ENCODE results near the gene ALKBH3. TPM values are rescaled to one million over a fixed set of nuclear protein-coding genes. Genes with fewer than 3 reads are reported as not detected.

Gene ALKBH3
- total RNA-seq, 1 donor from 2014 or later = 40.5 TPM

GRCh38 chr11:43923406-43924111, 42.9 kb downstream of the ALKBH3 start:
- Mint-ChIP-seq H3K4me1 (no peaks in the 10 kb centered on the region), H3K4me3 (no peak overlapping the region), H3K27me3 (no peaks in the 10 kb centered on the region), H3K27ac (no peak overlapping the region), H3K9me3 (no peaks in the 10 kb centered on the region), H3K36me3 (ENCODE audit: low read depth) (peaks cover 37% of the 10 kb centered on the region)
- ChIA-PET POLR2A (no interaction called here), CTCF (no interaction called here)
- intact Hi-C loops (cut with micrococcal nuclease) = no loop called here
- TF ChIP-seq CTCF (IDR thresholded peaks at IDR 0.05) = no peak
- no peak for ATAC-seq (ENCODE audit: low read depth)
- no peak for DNase-seq

DNA sequence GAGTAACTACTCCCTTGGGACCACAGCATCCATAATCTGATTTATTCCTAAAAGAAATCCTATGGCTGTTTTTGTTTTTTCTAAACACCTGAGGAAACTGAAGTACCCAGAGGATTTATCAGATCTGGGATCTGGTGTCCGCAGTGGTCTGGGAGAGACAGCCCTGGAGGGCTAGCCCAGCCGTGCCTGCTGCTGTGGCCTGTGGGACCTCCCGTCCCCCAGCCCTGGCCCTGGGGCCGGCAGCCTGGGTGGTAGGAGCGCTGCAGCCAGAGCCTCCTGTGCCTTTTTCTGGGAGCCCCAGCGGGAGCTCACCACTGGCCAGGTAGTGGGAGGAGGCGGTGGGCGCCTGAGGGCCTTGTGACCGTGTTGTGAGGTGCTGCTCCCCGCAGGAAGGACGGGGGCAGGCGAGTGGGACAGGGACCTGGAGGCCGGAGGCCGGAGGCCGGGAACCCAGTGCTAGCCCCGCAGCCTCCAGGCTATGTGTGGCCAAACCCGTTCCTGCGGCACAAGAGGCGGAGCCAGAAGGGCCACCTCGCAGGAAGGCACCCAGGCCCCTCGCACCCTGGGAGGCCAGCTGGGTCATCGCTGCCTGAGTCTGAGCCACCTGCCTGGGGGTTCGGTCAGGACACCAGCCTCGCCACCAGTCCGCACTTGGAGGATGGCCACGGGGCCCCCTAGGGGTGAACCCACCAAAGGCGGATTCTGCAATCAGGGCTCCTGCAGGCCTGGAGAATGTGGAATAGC, 43.7 kb downstream of the ALKBH3 start:
- no peak overlapping the region for H3K4me3 Mint-ChIP-seq
- no peaks in the 10 kb centered on the region for H3K27me3 Mint-ChIP-seq
- ChIA-PET CTCF (no interaction called here), POLR2A (no interaction called here)
- ATAC-seq (ENCODE audit: low read depth) (no peak), DNase-seq (no peak)
- H3K9me3 Mint-ChIP-seq = no peaks in the 10 kb centered on the region
- intact Hi-C loops (cut with micrococcal nuclease) = no loop called here
- H3K36me3 Mint-ChIP-seq (ENCODE audit: low read depth) = peaks cover 32% of the 10 kb centered on the region
- no peaks in the 10 kb centered on the region for H3K4me1 Mint-ChIP-seq
- no peak for TF ChIP-seq CTCF (IDR thresholded peaks at IDR 0.05)
- H3K27ac Mint-ChIP-seq = no peak overlapping the region

DNA sequence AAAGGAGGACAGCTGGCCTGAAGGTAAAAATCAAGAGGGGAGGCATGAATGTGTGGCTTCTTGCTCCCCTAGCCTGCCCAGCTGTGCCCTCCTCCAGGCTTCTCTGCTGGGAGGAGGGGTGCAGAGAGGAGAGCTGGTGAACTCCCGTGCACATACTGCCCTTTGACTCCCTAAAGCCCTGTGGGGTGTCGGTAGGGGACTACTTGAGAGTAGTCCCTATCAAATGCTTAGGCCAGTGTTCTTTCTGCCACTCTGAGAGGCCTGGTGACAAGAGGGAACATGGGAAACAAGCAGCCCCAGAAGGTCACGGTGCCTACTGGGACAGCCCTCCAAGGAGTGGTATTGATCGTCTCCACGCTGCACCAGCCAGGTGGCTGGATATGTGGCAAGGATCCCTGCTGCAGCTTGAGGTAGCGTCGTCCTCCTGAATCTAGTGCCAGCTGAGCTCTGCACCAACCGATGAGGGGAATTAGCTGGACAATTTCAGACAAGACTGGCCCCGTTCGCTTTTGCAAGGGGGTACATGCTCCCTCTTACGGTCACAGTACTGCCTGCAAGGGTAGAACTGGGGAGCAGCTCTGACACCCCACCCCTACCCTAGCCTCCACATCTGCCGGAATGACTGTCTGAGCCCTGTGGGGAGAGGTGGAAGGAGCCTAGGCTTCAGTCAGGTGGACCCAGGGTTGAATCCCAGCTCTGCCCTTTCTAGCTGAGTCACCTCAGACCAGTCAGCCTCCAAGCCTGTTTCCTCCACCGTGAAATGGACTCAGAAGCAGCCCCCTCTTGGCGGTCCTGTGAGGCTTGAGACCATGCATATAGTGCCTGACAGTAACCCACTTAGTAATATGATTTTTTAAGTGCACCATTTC, 44.7 kb downstream of the ALKBH3 start:
- ChIA-PET CTCF (no interaction called here), POLR2A (no interaction called here)
- H3K27ac Mint-ChIP-seq = no peak overlapping the region
- H3K27me3 Mint-ChIP-seq = no peaks in the 10 kb centered on the region
- peaks cover 22% of the 10 kb centered on the region for H3K36me3 Mint-ChIP-seq (ENCODE audit: low read depth)
- no peak overlapping the region for H3K4me3 Mint-ChIP-seq
- TF ChIP-seq CTCF (IDR thresholded peaks at IDR 0.05) = no peak
- H3K4me1 Mint-ChIP-seq = no peaks in the 10 kb centered on the region
- DNase-seq = no peak
- no peak for ATAC-seq (ENCODE audit: low read depth)
- intact Hi-C loops (cut with micrococcal nuclease) = no loop called here
- H3K9me3 Mint-ChIP-seq = no peaks in the 10 kb centered on the region

DNA sequence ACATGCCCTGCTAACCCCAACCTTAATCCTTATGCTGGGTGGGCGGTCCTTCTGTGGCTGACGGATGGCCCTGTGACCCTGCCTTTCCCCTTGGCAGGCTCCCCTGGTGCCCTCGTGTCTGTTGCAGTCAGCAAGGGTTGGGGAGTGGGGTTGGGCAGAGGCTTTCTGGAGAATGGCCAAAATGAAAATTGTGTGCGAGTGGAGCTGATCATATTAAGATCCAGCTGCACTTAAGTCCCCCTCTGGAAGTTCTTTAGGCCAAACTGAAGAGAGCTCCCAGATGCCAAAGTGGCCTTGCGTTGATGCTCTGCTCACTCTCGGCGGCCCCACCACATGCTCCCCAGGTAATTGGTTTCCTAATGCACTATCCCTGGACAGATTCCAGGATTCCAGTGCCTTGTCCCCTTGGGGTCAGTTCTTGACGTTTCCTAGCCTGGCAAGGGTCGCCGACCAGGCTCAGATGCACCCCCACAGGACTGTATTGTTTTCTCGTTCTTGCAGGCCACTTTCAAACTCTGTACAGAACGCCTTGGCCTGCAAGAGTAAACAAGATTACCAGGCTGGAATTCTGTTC, 45.4 kb downstream of the ALKBH3 start:
- TF ChIP-seq CTCF (IDR thresholded peaks at IDR 0.05) = no peak
- no peak for ATAC-seq (ENCODE audit: low read depth)
- intact Hi-C loops (cut with micrococcal nuclease) = no loop called here
- Mint-ChIP-seq H3K4me1 (no peaks in the 10 kb centered on the region), H3K36me3 (ENCODE audit: low read depth) (peaks cover 16% of the 10 kb centered on the region), H3K4me3 (no peak overlapping the region), H3K27ac (no peak overlapping the region), H3K9me3 (no peaks in the 10 kb centered on the region), H3K27me3 (no peaks in the 10 kb centered on the region)
- ChIA-PET CTCF (no interaction called here), POLR2A (no interaction called here)
- no peak for DNase-seq

DNA sequence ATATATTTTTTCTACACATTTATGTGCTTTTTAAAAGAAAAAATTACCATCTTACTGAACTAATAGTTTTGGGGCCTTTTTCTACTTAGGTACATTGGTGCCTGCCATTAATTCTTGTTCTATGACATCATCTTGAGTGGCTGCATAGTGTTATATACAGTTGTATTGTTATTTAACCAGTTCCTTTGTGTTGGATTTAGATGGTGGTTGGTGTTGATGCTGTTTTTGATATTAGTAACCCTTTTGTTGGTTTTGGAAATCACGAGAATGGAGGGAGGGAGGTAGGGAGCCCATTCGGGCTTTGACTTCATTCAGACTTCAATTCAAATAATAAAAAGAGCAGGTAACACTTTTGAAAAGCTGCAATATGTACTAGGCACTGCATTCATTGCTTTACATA, 46.4 kb downstream of the ALKBH3 start:
- peaks cover 9% of the 10 kb centered on the region for H3K36me3 Mint-ChIP-seq (ENCODE audit: low read depth)
- no peaks in the 10 kb centered on the region for H3K9me3 Mint-ChIP-seq
- ChIA-PET POLR2A (no interaction called here), CTCF (no interaction called here)
- H3K4me3 Mint-ChIP-seq = no peak overlapping the region
- no peaks in the 10 kb centered on the region for H3K4me1 Mint-ChIP-seq
- H3K27ac Mint-ChIP-seq = no peak overlapping the region
- DNase-seq (no peak), ATAC-seq (ENCODE audit: low read depth) (no peak)
- intact Hi-C loops (cut with micrococcal nuclease) = no loop called here
- no peak for TF ChIP-seq CTCF (IDR thresholded peaks at IDR 0.05)
- no peaks in the 10 kb centered on the region for H3K27me3 Mint-ChIP-seq

Measured in activated B cell treated with CpG ODN at 0.5 μM for 24 hours (primary cell).